ENCODE results near the gene TEX22.

- TF ChIP-seq CTCF (IDR thresholded peaks at IDR 0.05; ENCODE audit: low read depth, low read length, missing input control) (no peak), RAD21 (IDR thresholded peaks at IDR 0.05) (no peak)
These were observed 40.7 kb upstream of the TEX22 start for GRCh38 chr14:105357626-105358025.

All from liver (tissue), 3 donors.